CD4-positive, alpha-beta T cell treated with Interleukin-17A for 1 hour (primary cell): ENCODE data around the gene HACE1.
A peak's percentile ranks its signal among the peaks of the same experiment; 100 is the strongest.

ENCODE experiments used
- DNase-seq: peaks from one replicate; pipeline ENCODE4 v3.0.0-alpha.2; 2020

Gene HACE1

DNA sequence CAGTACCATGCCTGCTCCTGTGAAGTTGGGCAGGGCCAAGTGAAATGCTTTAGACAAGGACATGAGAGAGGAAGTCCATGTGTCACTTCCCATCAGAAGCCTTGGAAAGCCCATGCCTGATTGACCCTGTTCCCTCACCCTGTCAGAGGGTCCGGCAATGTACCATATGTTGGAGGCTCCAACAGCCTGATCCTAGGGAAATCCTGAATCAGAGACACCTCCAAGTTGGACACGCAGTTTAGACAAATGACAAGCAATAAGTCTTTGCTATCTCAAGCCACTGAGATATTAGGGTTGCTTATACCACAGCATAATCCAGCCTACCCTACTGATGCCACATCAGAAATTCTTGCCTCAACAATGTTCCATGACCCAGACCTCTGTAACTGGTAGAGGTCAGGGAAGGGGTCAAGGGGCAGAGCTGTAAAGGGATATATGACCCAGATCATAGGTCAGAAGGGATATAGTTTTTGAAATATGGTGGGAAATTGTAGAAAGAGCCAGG, 174.8 kb downstream of the HACE1 start:
- DNase-seq, result no peak

DNA sequence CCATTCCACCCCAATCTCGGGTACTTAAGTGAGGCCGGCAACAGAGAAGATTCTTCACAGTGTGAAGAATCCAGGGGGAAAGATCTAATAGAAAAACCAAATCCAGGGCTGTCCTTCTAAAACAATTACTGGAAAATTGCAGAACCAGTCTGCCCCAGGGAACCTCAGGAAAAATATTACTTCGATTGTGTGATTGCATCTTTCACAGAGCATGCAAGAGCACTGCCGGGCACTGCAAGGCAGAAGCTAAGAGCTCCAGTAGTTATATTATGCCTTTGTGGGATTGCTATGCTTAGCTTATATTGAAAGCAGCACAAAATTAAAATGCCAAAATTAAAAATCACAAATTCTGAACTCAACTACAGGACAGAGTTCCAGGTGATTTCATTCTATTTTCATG, 175.9 kb downstream of the HACE1 start:
- DNase-seq, result no peak

DNA sequence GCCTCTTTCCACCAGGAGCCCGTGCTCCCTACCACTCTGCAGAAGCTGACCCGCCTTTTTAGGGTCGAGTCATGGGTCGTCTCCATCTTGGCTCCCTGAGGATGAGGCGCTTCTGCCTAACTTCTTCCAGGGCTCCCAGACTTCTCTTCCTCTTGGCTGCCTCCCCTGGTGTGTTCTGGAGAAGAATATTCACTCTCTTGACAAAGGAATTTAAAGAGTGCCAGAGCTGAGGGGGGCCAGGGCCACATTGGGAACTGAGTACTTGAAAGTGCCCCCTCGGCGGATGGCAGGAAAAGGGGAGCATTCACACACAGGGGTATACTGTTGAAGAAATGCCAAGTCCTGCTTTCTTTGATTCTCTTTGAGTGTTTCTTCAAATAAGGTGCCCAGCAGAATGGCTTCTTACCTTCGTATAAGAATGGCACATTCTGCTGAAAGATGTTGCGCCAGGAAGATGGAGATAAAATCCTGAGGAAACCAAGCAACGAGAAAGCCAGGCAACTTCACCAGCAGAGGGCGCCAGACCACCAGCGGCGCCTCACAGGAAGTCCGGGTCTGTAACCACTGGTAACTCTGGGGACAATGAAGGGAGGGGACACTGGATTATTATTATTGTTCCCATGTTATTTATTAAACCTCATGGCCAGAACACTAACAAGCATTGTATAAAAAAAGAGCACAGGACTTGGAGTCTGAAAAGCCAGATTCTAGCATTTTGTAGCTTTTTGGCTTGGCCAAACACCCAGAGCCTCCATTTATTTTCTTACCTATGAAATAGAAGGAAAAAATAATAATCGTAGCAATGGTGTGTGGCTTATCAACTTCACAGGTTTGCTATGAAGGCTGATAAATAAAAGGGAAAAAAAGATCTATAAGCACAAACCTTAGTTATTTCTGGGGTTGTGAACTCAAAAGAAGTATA, 176.7 kb downstream of the HACE1 start:
- DNase-seq, result peak; percentile 71

DNA sequence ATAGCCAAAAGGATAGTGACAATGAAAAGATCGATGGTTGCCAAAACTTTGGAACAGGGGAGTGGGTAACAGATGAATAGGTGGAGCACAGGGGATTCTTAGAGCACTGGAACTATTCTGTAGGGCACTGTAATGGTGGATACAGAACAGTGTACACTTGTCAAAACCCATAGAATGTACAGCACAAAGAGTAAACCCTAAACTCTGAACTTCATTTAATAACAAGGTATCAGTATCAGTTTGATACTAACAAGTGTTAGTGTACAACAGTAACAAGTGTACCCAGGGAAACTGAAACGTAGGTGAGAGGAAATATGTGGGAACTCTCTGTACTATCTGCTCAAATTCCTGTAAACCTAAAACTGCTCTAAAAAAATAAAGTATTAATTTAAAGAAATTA, 179.2 kb downstream of the HACE1 start:
- DNase-seq, result no peak

DNA sequence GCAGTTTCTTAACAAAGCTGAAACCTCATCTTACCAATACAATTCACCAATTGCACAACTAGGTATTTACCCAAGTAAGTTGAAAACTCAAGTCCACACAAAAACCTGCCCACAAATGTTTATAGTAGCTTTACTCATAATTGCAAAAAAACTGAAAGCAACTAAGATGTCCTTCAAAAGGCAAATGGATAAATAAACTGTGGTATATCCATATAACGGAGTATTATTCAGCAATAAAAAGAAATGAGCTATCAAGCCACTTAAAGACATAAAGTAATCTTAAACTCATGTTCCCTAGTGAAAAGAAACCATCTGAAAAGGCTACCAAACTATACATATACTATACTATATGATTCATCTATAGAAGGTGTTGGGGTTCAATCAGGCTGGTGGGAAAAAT, 179.7 kb downstream of the HACE1 start:
- no peak for DNase-seq
